ENCODE results near the gene TAS2R8. TPM values are rescaled to one million over a fixed set of nuclear protein-coding genes. Genes with fewer than 3 reads are reported as not detected.

The TAS2R8 gene
- total RNA-seq, 1 experiment from 2014 or later, result not detected

DNA sequence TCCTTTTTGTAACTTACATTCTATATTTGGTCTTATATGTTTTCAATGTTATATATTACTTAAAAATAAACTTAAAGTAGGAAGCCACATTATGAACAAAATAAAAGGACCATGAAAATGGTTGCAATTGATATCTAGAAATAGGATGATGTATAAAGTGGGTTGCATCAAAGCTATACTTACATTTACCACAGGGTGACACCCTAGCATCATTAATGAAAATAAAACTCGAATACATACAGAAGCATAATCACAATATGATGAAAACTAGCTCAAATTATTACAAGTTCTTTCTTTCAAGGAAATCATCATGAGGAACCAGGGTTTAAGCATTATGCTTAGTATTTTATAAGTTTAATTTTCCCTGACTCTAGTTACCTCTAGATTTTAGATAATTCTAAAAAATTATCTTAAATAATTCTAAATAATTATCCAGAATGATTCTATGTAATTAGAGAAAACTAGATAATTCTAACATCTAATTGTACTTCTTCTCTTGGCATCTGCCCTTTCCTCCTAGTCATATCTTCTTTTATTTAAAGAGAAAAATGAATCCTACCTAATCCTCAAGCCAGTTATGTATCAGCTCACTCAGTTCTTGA, 35.9 kb downstream of the TAS2R8 start:
- BruUV-seq (replicated peaks), result no TSS peak
- ATAC-seq, result peak; percentile 68
- no peak overlapping the region for H3K4me2 ChIP-seq (ENCODE audit: low read length)

More for the DNA sequence above, 35.9 kb downstream of the TAS2R8 start:
- POLR2A ChIA-PET, result no interaction called here
- CTCF ChIA-PET, result interaction anchor here (0.6 to 7.6 kb wide), 23 partner anchors 13 to 1265 kb away, joined by 3 to 131 read pairs (median 6); partner anchors contain the start of gene SMIM10L1
- Histone ChIP-seq H4K20me1 (ENCODE audit: insufficient read depth) (no peaks in the 10 kb centered on the region), H2AFZ (ENCODE audit: low read depth, low read length, poor library complexity, severe bottlenecking) (no peak overlapping the region), H3K27me3 (ENCODE audit: insufficient read depth, low read length) (peaks cover 29% of the 10 kb centered on the region), H3K4me3 (replicated peaks in 1 of 2; ENCODE audit: low read depth in 1 of 2, low read length in 2 of 2) (no peak overlapping the region), H3K27ac (ENCODE audit: low read depth, low read length) (no peak overlapping the region), H3K4me1 (ENCODE audit: control insufficient read depth in 1 of 2, insufficient read depth in 2 of 2, low read length in 2 of 2) (no peaks in the 10 kb centered on the region), H3K9me2 (ENCODE audit: insufficient read depth) (no peaks in the 10 kb centered on the region), H3K36me3 (ENCODE audit: control insufficient read depth in 1 of 2, insufficient read depth in 2 of 2, low read length in 2 of 2) (no peaks in the 10 kb centered on the region), H3K9me3 (ENCODE audit: control insufficient read depth in 1 of 2, insufficient read depth in 1 of 2, low read depth in 1 of 2, low read length in 2 of 2) (no peaks in the 10 kb centered on the region), H3K9ac (ENCODE audit: low read length) (no peak overlapping the region), H3K79me2 (ENCODE audit: insufficient read depth, low read length) (no peaks in the 10 kb centered on the region)
- peak; percentile 26 for DNase-seq (ENCODE audit: low read depth, low spot score)
- RAD21 ChIA-PET (ENCODE audit: low non-redundant PET in 1 of 2, low total read pairs in 2 of 2, uncharacterized antibody in 2 of 2, unreplicated experiment in 2 of 2), result interaction anchor here (0.5 to 1.5 kb wide), 10 partner anchors 8 to 1262 kb away, joined by 3 to 19 read pairs (median 3); partner anchors contain the start of gene SMIM10L1 (in 1 of the 2)
- intact Hi-C loops (cut with micrococcal nuclease), result loop anchor here (1.0 to 2.0 kb wide), 3 partner anchors 428 to 1262 kb away; no protein-coding TSS in a partner anchor
- TF ChIP-seq RAD21 (IDR thresholded peaks at IDR 0.05; ENCODE audit: low read depth), result peak; percentile 85
- TF ChIP-seq, protein P1, sequence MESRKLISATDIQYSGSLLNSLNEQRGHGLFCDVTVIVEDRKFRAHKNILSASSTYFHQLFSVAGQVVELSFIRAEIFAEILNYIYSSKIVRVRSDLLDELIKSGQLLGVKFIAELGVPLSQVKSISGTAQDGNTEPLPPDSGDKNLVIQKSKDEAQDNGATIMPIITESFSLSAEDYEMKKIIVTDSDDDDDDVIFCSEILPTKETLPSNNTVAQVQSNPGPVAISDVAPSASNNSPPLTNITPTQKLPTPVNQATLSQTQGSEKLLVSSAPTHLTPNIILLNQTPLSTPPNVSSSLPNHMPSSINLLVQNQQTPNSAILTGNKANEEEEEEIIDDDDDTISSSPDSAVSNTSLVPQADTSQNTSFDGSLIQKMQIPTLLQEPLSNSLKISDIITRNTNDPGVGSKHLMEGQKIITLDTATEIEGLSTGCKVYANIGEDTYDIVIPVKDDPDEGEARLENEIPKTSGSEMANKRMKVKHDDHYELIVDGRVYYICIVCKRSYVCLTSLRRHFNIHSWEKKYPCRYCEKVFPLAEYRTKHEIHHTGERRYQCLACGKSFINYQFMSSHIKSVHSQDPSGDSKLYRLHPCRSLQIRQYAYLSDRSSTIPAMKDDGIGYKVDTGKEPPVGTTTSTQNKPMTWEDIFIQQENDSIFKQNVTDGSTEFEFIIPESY (IDR thresholded peaks at IDR 0.05; ENCODE audit: extremely low read depth, insufficient replicate concordance, low read length), result no peak
- TF ChIP-seq, protein P2, sequence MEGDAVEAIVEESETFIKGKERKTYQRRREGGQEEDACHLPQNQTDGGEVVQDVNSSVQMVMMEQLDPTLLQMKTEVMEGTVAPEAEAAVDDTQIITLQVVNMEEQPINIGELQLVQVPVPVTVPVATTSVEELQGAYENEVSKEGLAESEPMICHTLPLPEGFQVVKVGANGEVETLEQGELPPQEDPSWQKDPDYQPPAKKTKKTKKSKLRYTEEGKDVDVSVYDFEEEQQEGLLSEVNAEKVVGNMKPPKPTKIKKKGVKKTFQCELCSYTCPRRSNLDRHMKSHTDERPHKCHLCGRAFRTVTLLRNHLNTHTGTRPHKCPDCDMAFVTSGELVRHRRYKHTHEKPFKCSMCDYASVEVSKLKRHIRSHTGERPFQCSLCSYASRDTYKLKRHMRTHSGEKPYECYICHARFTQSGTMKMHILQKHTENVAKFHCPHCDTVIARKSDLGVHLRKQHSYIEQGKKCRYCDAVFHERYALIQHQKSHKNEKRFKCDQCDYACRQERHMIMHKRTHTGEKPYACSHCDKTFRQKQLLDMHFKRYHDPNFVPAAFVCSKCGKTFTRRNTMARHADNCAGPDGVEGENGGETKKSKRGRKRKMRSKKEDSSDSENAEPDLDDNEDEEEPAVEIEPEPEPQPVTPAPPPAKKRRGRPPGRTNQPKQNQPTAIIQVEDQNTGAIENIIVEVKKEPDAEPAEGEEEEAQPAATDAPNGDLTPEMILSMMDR (IDR thresholded peaks at IDR 0.05 in 2 of 3, conservative IDR thresholded peaks at IDR 0.05 in 1 of 3; ENCODE audit: borderline replicate concordance in 1 of 3, insufficient read depth in 1 of 3, low read depth in 2 of 3, low read length in 2 of 3), result peak; percentile 39 to 88 (median 71); a peak in 4 of 6 replicates
